HCT116 (cell line): ENCODE measurements around the gene RAET1E.

Experiments used
- CTCF ChIP-seq, 3 experiments: fragments of 200-600 bp in 1 of 3; sonication (generic) in 1 of 3; IDR thresholded peaks in 2 of 3; conservative IDR thresholded peaks in 1 of 3; 2 replicates each; pipeline ENCODE4 v1.5.1; 2012 to 2017; ENCODE audit warnings: low read depth in 2 of 3, low read length in 2 of 3, antibody characterized with exemption in 1 of 3, borderline replicate concordance in 1 of 3, control low read depth in 1 of 3, mild to moderate bottlenecking in 1 of 3, mixed read lengths in 1 of 3, mixed run types in 1 of 3, moderate library complexity in 1 of 3; ENCODE audit not compliant: insufficient read depth in 1 of 3
- MAX ChIP-seq: IDR thresholded peaks from 2 replicates; pipeline ENCODE4 v1.6.1; 2012
- POLR2AphosphoS5 ChIP-seq: IDR thresholded peaks from 2 replicates; pipeline ENCODE4 v1.6.1; 2011; ENCODE audit warnings: mild to moderate bottlenecking, low read depth, low read length, moderate library complexity
- SRF ChIP-seq: IDR thresholded peaks from 2 replicates; pipeline ENCODE4 v1.6.1; 2012; ENCODE audit warnings: low read depth

GRCh38 chr6:149913540-149914240 is 15.8 kb upstream of the RAET1E start:
- no peak for TF ChIP-seq MAX
- no peak for TF ChIP-seq CTCF (IDR thresholded peaks at IDR 0.05 in 2 of 3, conservative IDR thresholded peaks at IDR 0.05 in 1 of 3; ENCODE audit: borderline replicate concordance in 1 of 3, insufficient read depth in 1 of 3, low read depth in 2 of 3, low read length in 2 of 3)
- no peak for TF ChIP-seq POLR2AphosphoS5
- no peak for TF ChIP-seq SRF
